Bronchial epithelial cell (primary cell): ENCODE results near the gene PPL. TPM values are rescaled to one million over a fixed set of nuclear protein-coding genes. Genes with fewer than 3 reads are reported as not detected.

Experiments used
- DNase-seq: peaks from one replicate; pipeline ENCODE4 v3.0.0-alpha.2; 2010; ENCODE audit warnings: low read depth
- FAIRE-seq: peaks from 2 replicates; lab custom pipeline; 2011; peaks lifted over from hg19 to GRCh38; lab: Jason Lieb, UNC
- H3K27me3 ChIP-seq: 2 replicates; pipeline ENCODE4 v1.5.1; 2011; ENCODE audit warnings: low read length; ENCODE audit not compliant: control insufficient read depth, insufficient read depth
- H3K36me3 ChIP-seq: 2 replicates; pipeline ENCODE4 v1.5.1; 2011; ENCODE audit warnings: low read length; ENCODE audit not compliant: control insufficient read depth, insufficient read depth
- H3K4me3 ChIP-seq: 2 replicates; pipeline ENCODE4 v1.5.1; 2011; ENCODE audit warnings: mild to moderate bottlenecking, low read depth, low read length, control low read depth
- total RNA-seq: library from RNA; depleted of rRNA; stranded (reverse); fragments of >200 nt; gene quantifications from 2 replicates; pipeline ENCODE4 v1.2.1, GENCODE V29; 2014
- TF ChIP-seq, protein P1 (sequence below): IDR thresholded peaks from 2 replicates; pipeline ENCODE4 v1.5.1; 2011; ENCODE audit warnings: mild to moderate bottlenecking, moderate library complexity, low read length, control low read depth, inconsistent platforms; ENCODE audit not compliant: insufficient read depth, severe bottlenecking

PPL gene
- total RNA-seq, 1 donor from 2014 or later, result 184 TPM

DNA sequence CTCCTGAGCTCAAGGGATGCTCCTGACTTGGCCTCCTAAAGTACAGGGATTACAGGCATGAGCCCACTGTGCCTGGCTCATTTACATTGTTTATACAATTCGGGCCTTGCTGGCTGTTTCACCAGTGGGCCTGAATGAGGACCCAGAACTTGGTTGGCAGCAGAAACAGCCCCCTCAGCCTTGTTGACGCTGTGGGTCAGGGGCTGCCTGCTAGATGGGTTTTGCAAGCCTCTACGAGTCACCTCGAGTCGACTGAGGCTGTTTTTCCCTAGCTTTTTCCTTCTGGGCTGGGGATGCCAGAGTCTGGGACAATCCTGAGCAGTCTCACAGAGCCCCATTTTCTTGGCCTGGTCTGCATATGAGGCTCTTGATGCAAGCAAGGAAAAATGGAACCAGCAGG, 16.1 kb downstream of the PPL start:
- no peak for FAIRE-seq
- no peak overlapping the region for H3K4me3 ChIP-seq
- TF ChIP-seq, protein P1, sequence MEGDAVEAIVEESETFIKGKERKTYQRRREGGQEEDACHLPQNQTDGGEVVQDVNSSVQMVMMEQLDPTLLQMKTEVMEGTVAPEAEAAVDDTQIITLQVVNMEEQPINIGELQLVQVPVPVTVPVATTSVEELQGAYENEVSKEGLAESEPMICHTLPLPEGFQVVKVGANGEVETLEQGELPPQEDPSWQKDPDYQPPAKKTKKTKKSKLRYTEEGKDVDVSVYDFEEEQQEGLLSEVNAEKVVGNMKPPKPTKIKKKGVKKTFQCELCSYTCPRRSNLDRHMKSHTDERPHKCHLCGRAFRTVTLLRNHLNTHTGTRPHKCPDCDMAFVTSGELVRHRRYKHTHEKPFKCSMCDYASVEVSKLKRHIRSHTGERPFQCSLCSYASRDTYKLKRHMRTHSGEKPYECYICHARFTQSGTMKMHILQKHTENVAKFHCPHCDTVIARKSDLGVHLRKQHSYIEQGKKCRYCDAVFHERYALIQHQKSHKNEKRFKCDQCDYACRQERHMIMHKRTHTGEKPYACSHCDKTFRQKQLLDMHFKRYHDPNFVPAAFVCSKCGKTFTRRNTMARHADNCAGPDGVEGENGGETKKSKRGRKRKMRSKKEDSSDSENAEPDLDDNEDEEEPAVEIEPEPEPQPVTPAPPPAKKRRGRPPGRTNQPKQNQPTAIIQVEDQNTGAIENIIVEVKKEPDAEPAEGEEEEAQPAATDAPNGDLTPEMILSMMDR, result no peak
- no peaks in the 10 kb centered on the region for H3K27me3 ChIP-seq
- DNase-seq, result no peak
- peaks cover 6% of the 10 kb centered on the region for H3K36me3 ChIP-seq

DNA sequence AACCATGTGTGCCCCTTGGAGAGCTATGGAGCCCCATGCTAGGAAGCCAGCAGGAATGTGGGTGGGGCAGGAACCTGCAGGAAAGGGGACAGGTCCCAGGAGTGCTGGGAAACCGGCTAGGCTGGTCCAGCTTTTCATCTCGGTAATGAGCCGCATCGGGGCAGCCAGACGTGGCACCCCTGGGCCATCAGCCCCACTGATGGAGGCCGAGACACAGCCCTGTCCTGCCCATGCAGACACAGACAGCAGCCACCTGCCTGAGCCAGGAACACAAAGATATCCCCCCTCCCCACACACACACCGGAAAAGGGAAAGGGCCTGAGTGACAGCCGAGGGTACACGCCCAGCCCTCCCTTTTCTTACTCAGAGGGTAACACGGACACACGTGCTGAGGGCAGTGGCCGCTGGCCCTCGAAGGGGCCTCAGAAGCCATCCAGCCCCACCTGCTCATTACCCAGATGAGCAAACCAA, 18.1 kb downstream of the PPL start:
- FAIRE-seq (no peak), DNase-seq (peak; percentile 33)
- H3K36me3 ChIP-seq, result peaks cover 14% of the 10 kb centered on the region
- TF ChIP-seq, protein P1, result no peak
- no peaks in the 10 kb centered on the region for H3K27me3 ChIP-seq
- H3K4me3 ChIP-seq, result no peak overlapping the region

DNA sequence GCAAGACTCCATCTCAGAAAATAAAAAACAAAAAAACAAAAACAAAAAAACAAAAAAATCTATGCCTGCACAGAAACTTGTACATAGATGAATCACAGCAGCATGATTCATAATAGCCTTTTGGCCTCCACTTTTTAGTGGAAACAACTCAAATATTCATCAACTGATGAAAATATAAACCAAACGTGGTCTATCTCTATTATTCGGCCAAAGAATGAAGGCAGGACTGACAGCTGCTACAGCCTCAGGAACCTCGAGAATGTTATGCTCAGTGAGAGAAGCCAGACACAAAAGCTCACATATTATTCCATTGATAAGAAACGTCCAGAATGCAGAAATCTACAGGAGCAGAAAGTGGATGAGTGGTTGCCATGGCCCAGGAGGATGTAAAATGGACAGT, 19.8 kb downstream of the PPL start:
- DNase-seq, result peak; percentile 45
- TF ChIP-seq, protein P1, result no peak
- no peak for FAIRE-seq
- Histone ChIP-seq H3K4me3 (no peak overlapping the region), H3K36me3 (peaks cover 15% of the 10 kb centered on the region), H3K27me3 (no peaks in the 10 kb centered on the region)

DNA sequence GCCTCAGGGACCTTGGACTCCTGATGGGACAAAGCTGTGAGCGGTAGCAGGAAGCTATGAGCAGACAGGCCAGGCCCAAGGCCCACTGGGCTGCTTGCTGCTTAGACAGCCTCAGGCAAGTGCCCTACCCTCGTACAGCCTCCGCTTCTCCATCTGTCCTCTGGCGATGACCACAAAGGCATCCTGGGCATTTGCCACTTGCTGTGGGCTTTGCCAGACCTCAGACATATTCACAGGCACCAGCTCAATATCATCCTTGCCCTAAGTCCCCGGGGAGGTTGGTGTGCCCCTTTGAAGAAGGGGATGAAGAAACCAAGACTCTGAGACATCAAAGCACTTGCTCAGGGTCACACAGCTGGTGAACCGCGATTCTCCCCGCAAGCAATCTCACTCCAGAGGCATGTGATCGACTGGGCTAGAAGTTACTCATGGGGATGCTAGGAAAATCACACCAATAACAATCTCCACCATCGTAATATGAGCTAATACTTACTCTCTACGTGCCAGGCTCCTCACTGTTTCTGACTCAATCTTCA, 21.7 kb downstream of the PPL start:
- TF ChIP-seq, protein P1, result no peak
- FAIRE-seq, result no peak
- DNase-seq, result no peak
- H3K4me3 ChIP-seq, result no peak overlapping the region
- H3K27me3 ChIP-seq, result no peaks in the 10 kb centered on the region
- H3K36me3 ChIP-seq, result peaks cover 16% of the 10 kb centered on the region

GRCh38 chr16:4914528-4915225, 22.3 kb downstream of the PPL start:
- H3K27me3 ChIP-seq, result no peaks in the 10 kb centered on the region
- peaks cover 20% of the 10 kb centered on the region for H3K36me3 ChIP-seq
- TF ChIP-seq, protein P1, result no peak
- no peak overlapping the region for H3K4me3 ChIP-seq
- FAIRE-seq (no peak), DNase-seq (no peak)
